CD14-positive monocyte (primary cell): ENCODE measurements around the gene SLC25A42. TPM values are rescaled to one million over a fixed set of nuclear protein-coding genes. Genes with fewer than 3 reads are reported as not detected.
A peak's percentile ranks its signal among the peaks of the same experiment; 100 is the strongest.
"Not testable (repeated sequence)": the region's sequence is repeated elsewhere in the genome, so short reads cannot be mapped to it uniquely, and the experiment has no call there.

Source experiments
- DNase-seq, 3 donors: peaks; one replicate each; pipeline ENCODE4 v3.0.0-alpha.2; 2011 to 2022
- H2AFZ ChIP-seq: 2 replicates; pipeline ENCODE4 v1.6.0; 2012; ENCODE audit warnings: mild to moderate bottlenecking, low read depth, low read length, inconsistent platforms; ENCODE audit not compliant: insufficient read depth, poor library complexity, severe bottlenecking
- H3K27ac ChIP-seq, 2 donors: 1 replicate in 1 of 2; 2 replicates in 1 of 2; pipeline ENCODE4 v1.5.1; 2012 to 2013; ENCODE audit warnings: low read length in 2 of 2, control low read depth in 1 of 2, inconsistent platforms in 1 of 2, low read depth in 1 of 2, mild to moderate bottlenecking in 1 of 2
- H3K27me3 ChIP-seq, 2 donors: one replicate each; pipeline versions ENCODE4 v1.6.0 to v1.6.1; 2011 to 2013; ENCODE audit warnings: low read length in 2 of 2; ENCODE audit not compliant: control insufficient read depth in 2 of 2, insufficient read depth in 2 of 2
- H3K36me3 ChIP-seq, 2 donors: replicated peaks in 1 of 2; 1 replicate in 1 of 2; 2 replicates in 1 of 2; pipeline versions ENCODE4 v1.5.1 to v1.6.1; 2012 to 2013; ENCODE audit warnings: low read length in 2 of 2, control low read depth in 1 of 2, inconsistent platforms in 1 of 2, mild to moderate bottlenecking in 1 of 2; ENCODE audit not compliant: insufficient read depth in 2 of 2, control insufficient read depth in 1 of 2
- H3K4me1 ChIP-seq, 2 donors: 1 replicate in 1 of 2; 2 replicates in 1 of 2; pipeline versions ENCODE4 v1.5.1 to v1.6.1; 2012 to 2013; ENCODE audit warnings: low read length in 2 of 2, control low read depth in 1 of 2, inconsistent platforms in 1 of 2, mild to moderate bottlenecking in 1 of 2, moderate library complexity in 1 of 2; ENCODE audit not compliant: insufficient read depth in 2 of 2, control insufficient read depth in 1 of 2
- H3K4me2 ChIP-seq: replicated peaks from 2 replicates; pipeline ENCODE3; 2012; ENCODE audit warnings: low read length, moderate library complexity, mild to moderate bottlenecking; ENCODE audit not compliant: poor library complexity, severe bottlenecking; ENCODE audit errors: extremely low read depth
- H3K4me3 ChIP-seq, 3 experiments: fragments of 200-600 bp in 1 of 3; sonication (generic) in 1 of 3; replicated peaks in 1 of 3; 1 replicate in 2 of 3; 2 replicates in 1 of 3; pipeline ENCODE4 v1.5.1; 2011 to 2013; ENCODE audit warnings: low read length in 3 of 3, mild to moderate bottlenecking in 3 of 3, control low read depth in 2 of 3, low read depth in 2 of 3, inconsistent platforms in 1 of 3, moderate library complexity in 1 of 3
- H3K79me2 ChIP-seq: 2 replicates; pipeline ENCODE4 v1.6.0; 2012; ENCODE audit warnings: mild to moderate bottlenecking, control low read depth, inconsistent platforms, low read length, moderate library complexity; ENCODE audit not compliant: insufficient read depth
- H3K9ac ChIP-seq: 2 replicates; pipeline ENCODE4 v1.6.0; 2017; ENCODE audit warnings: low read length, mild to moderate bottlenecking; ENCODE audit not compliant: insufficient read depth, poor library complexity, severe bottlenecking
- H3K9me3 ChIP-seq, 2 donors: replicated peaks in 1 of 2; 1 replicate in 1 of 2; 2 replicates in 1 of 2; pipeline versions ENCODE4 v1.5.1 to v1.6.1; 2012 to 2013; ENCODE audit warnings: low read length in 2 of 2, control low read depth in 1 of 2; ENCODE audit not compliant: control insufficient read depth in 1 of 2, insufficient read depth in 1 of 2
- H4K20me1 ChIP-seq: 2 replicates; pipeline ENCODE4 v1.6.0; 2012; ENCODE audit warnings: mild to moderate bottlenecking, low read length, control low read depth, moderate library complexity; ENCODE audit not compliant: insufficient read depth
- H3K27ac Mint-ChIP-seq, 7 donors: one replicate each; pipeline ENCODE4 v1.8.0; 2020; ENCODE audit warnings: mild to moderate bottlenecking in 7 of 7, mixed read lengths in 7 of 7, moderate library complexity in 6 of 7, inconsistent platforms in 2 of 7
- H3K27me3 Mint-ChIP-seq, 3 donors: one replicate each; pipeline ENCODE4 v1.8.0; 2021 to 2022; ENCODE audit warnings: low read depth in 3 of 3, mild to moderate bottlenecking in 3 of 3, mixed read lengths in 3 of 3, moderate library complexity in 3 of 3, inconsistent platforms in 1 of 3
- H3K36me3 Mint-ChIP-seq, 2 donors: one replicate each; pipeline ENCODE4 v1.8.0; 2020; ENCODE audit warnings: mixed read lengths in 2 of 2, inconsistent platforms in 1 of 2, mild to moderate bottlenecking in 1 of 2
- H3K4me1 Mint-ChIP-seq: one replicate; pipeline ENCODE4 v1.8.0; 2020; ENCODE audit warnings: mild to moderate bottlenecking, mixed read lengths
- H3K4me3 Mint-ChIP-seq, 2 donors: one replicate each; pipeline ENCODE4 v1.8.0; 2020; ENCODE audit warnings: mild to moderate bottlenecking in 2 of 2, mixed read lengths in 2 of 2, moderate library complexity in 1 of 2
- H3K9me3 Mint-ChIP-seq, 7 donors: one replicate each; pipeline ENCODE4 v1.8.0; 2020 to 2022; ENCODE audit warnings: mixed read lengths in 7 of 7, mild to moderate bottlenecking in 6 of 7, moderate library complexity in 6 of 7, inconsistent platforms in 2 of 7
- WGBS: methylation state at CpG from one replicate; pipeline ENCODE4 v1.1.5; 2013; ENCODE audit warnings: missing lambda C conversion rate; ENCODE audit not compliant: insufficient coverage; 5-methylcytosine and 5-hydroxymethylcytosine counted together
- intact Hi-C, 2 donors: fragments of 100-400 bp; cut with micrococcal nuclease; formaldehyde crosslinking; loops; one replicate each; pipeline versions ENCODE4 v1.15.0 to v1.15.1; 2023
- polyA plus RNA-seq, 3 donors: library from polyadenylated mRNA; depleted of rRNA in 1 of 3; unstranded in 2 of 3; stranded (reverse) in 1 of 3; fragments of 300-500 nt in 2 of 3; fragments of >200 nt in 1 of 3; fragmentation: Illumina TruSeq in 2 of 3; gene quantifications; 1 replicate in 2 of 3; 2 replicates in 1 of 3; pipeline ENCODE4 v1.2.3, GENCODE V29; 2012 to 2021
- TF ChIP-seq, protein P1 (sequence below): fragments of 200-600 bp; IDR thresholded peaks from one replicate; pipeline ENCODE4 v1.8.0; 2022; ENCODE audit warnings: antibody characterized with exemption, mild to moderate bottlenecking

Gene SLC25A42
- polyA plus RNA-seq, 3 donors, result 0.68 to 3.1 (median 1.1) TPM

DNA sequence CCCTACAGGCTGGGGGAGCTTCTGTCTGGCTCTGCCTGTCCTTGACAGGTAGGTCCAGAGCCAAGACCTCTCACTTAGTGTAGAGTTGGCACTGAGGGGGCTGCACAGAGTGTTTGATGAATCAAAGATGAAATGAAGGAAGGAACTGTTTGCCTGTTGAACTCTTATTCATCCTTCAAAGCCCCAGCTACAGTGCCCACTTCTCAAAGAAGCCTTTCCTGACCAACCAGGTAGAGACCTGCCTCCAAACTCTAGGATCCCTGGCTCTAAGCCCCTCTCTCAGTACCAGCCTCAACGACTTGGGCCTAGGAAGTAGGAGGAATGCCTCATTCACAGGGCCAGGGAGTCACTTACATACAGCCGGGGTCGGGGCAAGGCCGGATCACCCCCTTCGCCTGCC is 83.5 kb downstream of the SLC25A42 start:
- peaks cover 3 to 6% of the 10 kb centered on the region in 2 donors for H3K4me1 ChIP-seq
- DNase-seq, result no peak
- H3K27ac Mint-ChIP-seq, result peak overlapping the region in 1 of 7 donors; percentile 21
- no peak overlapping the region for H3K4me3 ChIP-seq
- no peaks in the 10 kb centered on the region for H4K20me1 ChIP-seq
- H3K4me1 Mint-ChIP-seq, result no peaks in the 10 kb centered on the region
- TF ChIP-seq, protein P1, sequence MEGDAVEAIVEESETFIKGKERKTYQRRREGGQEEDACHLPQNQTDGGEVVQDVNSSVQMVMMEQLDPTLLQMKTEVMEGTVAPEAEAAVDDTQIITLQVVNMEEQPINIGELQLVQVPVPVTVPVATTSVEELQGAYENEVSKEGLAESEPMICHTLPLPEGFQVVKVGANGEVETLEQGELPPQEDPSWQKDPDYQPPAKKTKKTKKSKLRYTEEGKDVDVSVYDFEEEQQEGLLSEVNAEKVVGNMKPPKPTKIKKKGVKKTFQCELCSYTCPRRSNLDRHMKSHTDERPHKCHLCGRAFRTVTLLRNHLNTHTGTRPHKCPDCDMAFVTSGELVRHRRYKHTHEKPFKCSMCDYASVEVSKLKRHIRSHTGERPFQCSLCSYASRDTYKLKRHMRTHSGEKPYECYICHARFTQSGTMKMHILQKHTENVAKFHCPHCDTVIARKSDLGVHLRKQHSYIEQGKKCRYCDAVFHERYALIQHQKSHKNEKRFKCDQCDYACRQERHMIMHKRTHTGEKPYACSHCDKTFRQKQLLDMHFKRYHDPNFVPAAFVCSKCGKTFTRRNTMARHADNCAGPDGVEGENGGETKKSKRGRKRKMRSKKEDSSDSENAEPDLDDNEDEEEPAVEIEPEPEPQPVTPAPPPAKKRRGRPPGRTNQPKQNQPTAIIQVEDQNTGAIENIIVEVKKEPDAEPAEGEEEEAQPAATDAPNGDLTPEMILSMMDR, result no peak
- H3K9ac ChIP-seq, result no peak overlapping the region
- H3K79me2 ChIP-seq, result no peaks in the 10 kb centered on the region
- H3K27me3 ChIP-seq, result no peaks in the 10 kb centered on the region
- no peak overlapping the region for H3K4me2 ChIP-seq
- no peak overlapping the region for H3K4me3 Mint-ChIP-seq
- peaks cover 0 to 3% (median 0%) of the 10 kb centered on the region in 3 donors for H3K27me3 Mint-ChIP-seq
- peaks cover 0 to 5% (median 3%) of the 10 kb centered on the region in 7 donors for H3K9me3 Mint-ChIP-seq
- H3K9me3 ChIP-seq, result no peaks in the 10 kb centered on the region
- WGBS, result 100% methylated on average over 3 of the region's 5 CpGs
- no peak overlapping the region for H2AFZ ChIP-seq
- peaks cover 16 to 28% of the 10 kb centered on the region in 2 donors for H3K36me3 ChIP-seq
- H3K27ac ChIP-seq, result no peak overlapping the region
- peaks cover 22 to 30% of the 10 kb centered on the region in 2 donors for H3K36me3 Mint-ChIP-seq
- intact Hi-C loops, result loop anchor here (2.0 to 5.0 kb wide), 3 partner anchors 77 to 345 kb away; no protein-coding TSS in a partner anchor

DNA sequence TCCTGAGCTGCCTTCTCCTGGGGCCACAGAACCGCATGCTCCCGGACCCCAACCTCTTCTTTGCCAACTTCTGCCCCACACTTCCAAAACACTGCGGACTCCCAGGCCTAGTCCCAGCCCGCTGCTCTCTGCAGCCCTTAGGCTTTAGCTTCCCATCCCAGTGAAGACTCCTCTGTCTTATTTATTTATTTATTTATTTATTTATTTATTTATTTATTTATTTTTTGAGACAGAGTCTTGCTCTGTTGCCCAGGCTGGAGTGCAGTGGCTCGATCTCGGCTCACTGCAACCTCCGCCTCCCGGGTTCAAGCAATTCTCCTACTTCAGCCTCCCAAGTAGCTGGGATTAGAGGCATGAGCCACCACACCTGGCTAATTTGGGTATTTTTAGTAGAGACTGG is 84.7 kb downstream of the SLC25A42 start:
- H3K9ac ChIP-seq, H3K27me3 ChIP-seq, H3K4me2 ChIP-seq, H4K20me1 ChIP-seq, H3K4me1 Mint-ChIP-seq, H3K27me3 Mint-ChIP-seq, H3K79me2 ChIP-seq, DNase-seq, H3K4me3 ChIP-seq, H3K4me3 Mint-ChIP-seq, H3K9me3 Mint-ChIP-seq, H3K4me1 ChIP-seq, H3K9me3 ChIP-seq, H3K27ac Mint-ChIP-seq, H2AFZ ChIP-seq, H3K27ac ChIP-seq: not testable (repeated sequence)
- intact Hi-C loops, result loop anchor here (5.0 kb wide), 2 partner anchors 79 to 344 kb away; no protein-coding TSS in a partner anchor
- peaks cover 22 to 30% of the 10 kb centered on the region in 2 donors for H3K36me3 Mint-ChIP-seq
- peaks cover 16 to 28% of the 10 kb centered on the region in 2 donors for H3K36me3 ChIP-seq
- no CpG with 5 or more reads among the region's 8 CpGs for whole genome bisulfite sequencing
